GM19035 (cell line): ENCODE data around the gene ACCS.
A peak's percentile ranks its signal among the peaks of the same experiment; 100 is the strongest.

Source experiments
- ATAC-seq: cut with Tn5 transposase; IDR thresholded peaks from one replicate; pipeline ENCODE4 v1.9.1; 2021; ENCODE audit not compliant: unreplicated experiment

ACCS gene

GRCh38 chr11:44088377-44088776 is 22.3 kb downstream of the ACCS start:
- ATAC-seq: no peak

- no peak for ATAC-seq
Observed at GRCh38 chr11:44088871-44089270, 22.8 kb downstream of the ACCS start.

GRCh38 chr11:44090539-44090938 is 24.5 kb downstream of the ACCS start:
- ATAC-seq: no peak

GRCh38 chr11:44094260-44094868 is 28.3 kb downstream of the ACCS start:
- peak; percentile 38 for ATAC-seq

GRCh38 chr11:44095506-44096359 is 29.7 kb downstream of the ACCS start, which contains the start of gene EXT2:
Gene EXT2, plus strand, starts transcription at chr11:44095678. Its CDS starts 12,035 bp downstream, at chr11:44107713.
- ATAC-seq: peak; percentile 94

- ATAC-seq: no peak
Observed at GRCh38 chr11:44096360-44097185, 30.5 kb downstream of the ACCS start.

GRCh38 chr11:44097821-44098220 is 31.8 kb downstream of the ACCS start:
- no peak for ATAC-seq

- no peak for ATAC-seq
Observed at GRCh38 chr11:44101098-44101497, 35.0 kb downstream of the ACCS start.

- ATAC-seq: no peak
Observed at GRCh38 chr11:44104481-44105294, 38.6 kb downstream of the ACCS start.

GRCh38 chr11:44108260-44108659 is 42.2 kb downstream of the ACCS start:
- no peak for ATAC-seq

- peak; percentile 98 for ATAC-seq
Observed at GRCh38 chr11:44110231-44110679, 44.2 kb downstream of the ACCS start.

- no peak for ATAC-seq
Observed at GRCh38 chr11:44112091-44112821, 46.2 kb downstream of the ACCS start.

GRCh38 chr11:44113018-44113417 is 46.9 kb downstream of the ACCS start:
- no peak for ATAC-seq

- no peak for ATAC-seq
Observed at GRCh38 chr11:44113572-44113971, 47.5 kb downstream of the ACCS start.

GRCh38 chr11:44116234-44116830 is 50.3 kb downstream of the ACCS start:
- ATAC-seq: no peak

GRCh38 chr11:44120169-44120568 is 54.1 kb downstream of the ACCS start:
- ATAC-seq: no peak

- ATAC-seq: no peak
Observed at GRCh38 chr11:44125598-44125997, 59.5 kb downstream of the ACCS start.

GRCh38 chr11:44126304-44126703 is 60.2 kb downstream of the ACCS start:
- ATAC-seq: no peak

- ATAC-seq: no peak
Observed at GRCh38 chr11:44127130-44127529, 61.1 kb downstream of the ACCS start.
